ENCODE measurements around the gene DNAH5. TPM values are rescaled to one million over a fixed set of nuclear protein-coding genes. Genes with fewer than 3 reads are reported as not detected.

The DNAH5 gene
- total RNA-seq, 1 experiment from 2014 or later = 0.14 TPM

GRCh38 chr5:13976867-13977830 is 32.7 kb upstream of the DNAH5 start:
- Mint-ChIP-seq H3K27ac (ENCODE audit: unreplicated experiment) (no peak overlapping the region), H3K4me3 (ENCODE audit: unreplicated experiment) (no peak overlapping the region)

GRCh38 chr5:13976223-13976622 is 31.7 kb upstream of the DNAH5 start:
- Mint-ChIP-seq H3K4me3 (ENCODE audit: unreplicated experiment) (no peak overlapping the region), H3K27ac (ENCODE audit: unreplicated experiment) (no peak overlapping the region)
- no TSS peak for BruUV-seq (replicated peaks)

More at GRCh38 chr5:13976867-13977830, 32.7 kb upstream of the DNAH5 start:
- no peaks in the 10 kb centered on the region for H3K36me3 Mint-ChIP-seq (ENCODE audit: insufficient read depth, unreplicated experiment)
- intact Hi-C loops (cut with micrococcal nuclease; ENCODE audit: unreplicated experiment) = no loop called here
- H3K9me3 Mint-ChIP-seq (ENCODE audit: unreplicated experiment) = no peaks in the 10 kb centered on the region
- H3K4me3 ChIP-seq (ENCODE audit: low read depth, low read length) = no peak overlapping the region
- POLR2A ChIA-PET = no interaction called here
- H3K27me3 Mint-ChIP-seq (ENCODE audit: insufficient read depth, unreplicated experiment) = peaks cover 7% of the 10 kb centered on the region
- H3K4me1 ChIP-seq = no peaks in the 10 kb centered on the region
- no TSS peak for BruUV-seq (replicated peaks)
- no peaks in the 10 kb centered on the region for H3K36me3 ChIP-seq (ENCODE audit: control insufficient read depth, insufficient read depth, low read length)
- no peaks in the 10 kb centered on the region for H3K27me3 ChIP-seq (replicated peaks; ENCODE audit: control insufficient read depth, insufficient read depth, low read length)
- peak; percentile 63 to 69 for TF ChIP-seq CTCF (IDR thresholded peaks at IDR 0.05; ENCODE audit: insufficient read depth in 1 of 2, low read depth in 1 of 2, low read length in 1 of 2, severe bottlenecking in 1 of 2, unreplicated experiment in 1 of 2)
- H3K9me3 ChIP-seq = no peaks in the 10 kb centered on the region
- no peaks in the 10 kb centered on the region for H3K4me1 Mint-ChIP-seq (ENCODE audit: low read depth, unreplicated experiment)
- peak in 1 of 2 experiments; percentile 48 for DNase-seq
- CTCF ChIA-PET = interaction anchor here (0.7 to 1.0 kb wide), 2 partner anchors 136 to 671 kb away, joined by 3 to 6 read pairs; no protein-coding TSS in a partner anchor

DNA sequence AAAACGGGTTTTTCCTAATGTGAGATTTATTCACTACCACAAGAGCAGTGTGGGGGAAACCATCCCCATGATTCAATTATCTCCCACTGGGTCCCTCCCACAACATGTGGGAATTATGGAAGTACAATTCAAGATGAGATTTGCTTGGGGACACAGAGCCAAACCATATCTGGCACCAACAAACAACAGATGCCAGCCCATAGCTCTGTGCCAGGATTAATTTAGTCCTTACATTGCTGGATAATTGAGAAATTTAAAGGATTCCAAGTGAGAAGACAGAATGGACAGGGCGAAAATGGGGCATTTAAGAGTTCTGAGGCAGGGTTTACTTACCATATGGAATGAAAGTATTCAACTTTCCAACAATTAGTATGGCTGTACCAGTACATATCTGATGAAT is 30.8 kb upstream of the DNAH5 start:
- Histone ChIP-seq H3K4me3 (ENCODE audit: low read depth, low read length) (no peak overlapping the region), H3K36me3 (ENCODE audit: control insufficient read depth, insufficient read depth, low read length) (no peaks in the 10 kb centered on the region), H3K4me1 (no peaks in the 10 kb centered on the region), H3K27me3 (replicated peaks; ENCODE audit: control insufficient read depth, insufficient read depth, low read length) (no peaks in the 10 kb centered on the region), H3K9me3 (no peaks in the 10 kb centered on the region)
- Mint-ChIP-seq H3K27ac (ENCODE audit: unreplicated experiment) (no peak overlapping the region), H3K27me3 (ENCODE audit: insufficient read depth, unreplicated experiment) (peaks cover 7% of the 10 kb centered on the region), H3K9me3 (ENCODE audit: unreplicated experiment) (no peaks in the 10 kb centered on the region), H3K4me3 (ENCODE audit: unreplicated experiment) (no peak overlapping the region), H3K36me3 (ENCODE audit: insufficient read depth, unreplicated experiment) (no peaks in the 10 kb centered on the region), H3K4me1 (ENCODE audit: low read depth, unreplicated experiment) (no peaks in the 10 kb centered on the region)
- POLR2A ChIA-PET = no interaction called here
- no peak for DNase-seq
- no peak for TF ChIP-seq CTCF (IDR thresholded peaks at IDR 0.05; ENCODE audit: insufficient read depth in 1 of 2, low read depth in 1 of 2, low read length in 1 of 2, severe bottlenecking in 1 of 2, unreplicated experiment in 1 of 2)
- CTCF ChIA-PET = no interaction called here
- intact Hi-C loops (cut with micrococcal nuclease; ENCODE audit: unreplicated experiment) = no loop called here
- BruUV-seq (replicated peaks) = no TSS peak

More at GRCh38 chr5:13976223-13976622, 31.7 kb upstream of the DNAH5 start:
- Histone ChIP-seq H3K4me1 (no peaks in the 10 kb centered on the region), H3K36me3 (ENCODE audit: control insufficient read depth, insufficient read depth, low read length) (no peaks in the 10 kb centered on the region), H3K27me3 (replicated peaks; ENCODE audit: control insufficient read depth, insufficient read depth, low read length) (no peaks in the 10 kb centered on the region), H3K9me3 (no peaks in the 10 kb centered on the region), H3K4me3 (ENCODE audit: low read depth, low read length) (no peak overlapping the region)
- intact Hi-C loops (cut with micrococcal nuclease; ENCODE audit: unreplicated experiment) = no loop called here
- Mint-ChIP-seq H3K27me3 (ENCODE audit: insufficient read depth, unreplicated experiment) (peaks cover 8% of the 10 kb centered on the region), H3K36me3 (ENCODE audit: insufficient read depth, unreplicated experiment) (no peaks in the 10 kb centered on the region), H3K4me1 (ENCODE audit: low read depth, unreplicated experiment) (no peaks in the 10 kb centered on the region), H3K9me3 (ENCODE audit: unreplicated experiment) (no peaks in the 10 kb centered on the region)
- ChIA-PET CTCF (interaction anchor here (0.7 to 1.0 kb wide), 2 partner anchors 137 to 672 kb away, joined by 3 to 6 read pairs; no protein-coding TSS in a partner anchor), POLR2A (no interaction called here)
- no peak for DNase-seq
- no peak for TF ChIP-seq CTCF (IDR thresholded peaks at IDR 0.05; ENCODE audit: insufficient read depth in 1 of 2, low read depth in 1 of 2, low read length in 1 of 2, severe bottlenecking in 1 of 2, unreplicated experiment in 1 of 2)
